SK-N-MC (cell line): ENCODE data around the gene DEFB128.

Experiments used
- DNase-seq: peaks from one replicate; pipeline ENCODE4 v3.0.0-alpha.2; 2011; ENCODE audit warnings: low read depth, low spot score
- H3K27ac ChIP-seq: fragments of 200-600 bp; sonication (generic); 2 replicates; pipeline ENCODE4 v1.5.1; 2016; ENCODE audit warnings: mixed run types
- H3K36me3 ChIP-seq: fragments of 200-600 bp; sonication (generic); 2 replicates; pipeline ENCODE4 v1.6.1; 2017; ENCODE audit warnings: antibody characterized with exemption, low read length, mixed read lengths; ENCODE audit not compliant: insufficient read depth
- H3K4me3 ChIP-seq: fragments of 200-600 bp; sonication (generic); 2 replicates; pipeline ENCODE4 v1.5.1; 2016
- H3K9ac ChIP-seq: fragments of 200-600 bp; sonication (generic); 2 replicates; pipeline ENCODE4 v1.8.0; 2017; ENCODE audit warnings: mixed run types, mixed read lengths; ENCODE audit not compliant: insufficient read length
- H3K9me3 ChIP-seq: fragments of 200-600 bp; sonication (generic); 2 replicates; pipeline ENCODE4 v1.6.1; 2017; ENCODE audit warnings: low read depth, mild to moderate bottlenecking, antibody characterized with exemption, low read length, moderate library complexity, mixed read lengths
- EZH2 ChIP-seq: fragments of 200-600 bp; sonication (generic); IDR thresholded peaks from one replicate; pipeline ENCODE4 v1.6.1; 2017; ENCODE audit warnings: antibody characterized with exemption
- FOXP2 ChIP-seq: optimal IDR thresholded peaks from 2 replicates; pipeline ENCODE3; 2011; ENCODE audit warnings: mild to moderate bottlenecking, moderate library complexity; ENCODE audit not compliant: insufficient read depth; ENCODE audit errors: extremely low read length, control extremely low read depth
- POLR2AphosphoS5 ChIP-seq: IDR thresholded peaks from 2 replicates; pipeline ENCODE4 v1.6.1; 2012; ENCODE audit warnings: mild to moderate bottlenecking, low read depth, low read length, borderline replicate concordance

The DEFB128 gene

DNA sequence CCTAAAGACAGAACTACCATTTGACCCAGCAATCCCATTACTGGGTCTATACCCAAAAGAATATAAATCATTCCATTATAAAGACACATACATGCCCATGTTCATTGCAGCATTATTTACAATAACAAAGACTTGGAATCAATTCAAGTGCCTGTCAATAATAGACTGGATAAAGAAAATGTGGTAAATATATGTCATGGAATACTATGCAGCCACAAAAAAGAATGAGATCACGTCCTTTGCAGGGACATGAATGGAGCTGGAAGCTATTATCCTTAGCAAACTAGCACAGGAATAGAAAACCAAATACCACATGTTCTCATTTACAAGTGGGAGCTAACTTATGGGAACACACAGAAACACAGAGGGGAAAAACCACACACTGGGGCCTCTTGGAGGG lies 8.7 kb upstream of the DEFB128 start:
- Histone ChIP-seq H3K36me3 (no peaks in the 10 kb centered on the region), H3K4me3 (no peak overlapping the region), H3K9me3 (no peaks in the 10 kb centered on the region), H3K9ac (no peak overlapping the region), H3K27ac (no peak overlapping the region)
- DNase-seq: no peak
- no peak for TF ChIP-seq POLR2AphosphoS5
- TF ChIP-seq FOXP2: no peak
- TF ChIP-seq EZH2: no peak

DNA sequence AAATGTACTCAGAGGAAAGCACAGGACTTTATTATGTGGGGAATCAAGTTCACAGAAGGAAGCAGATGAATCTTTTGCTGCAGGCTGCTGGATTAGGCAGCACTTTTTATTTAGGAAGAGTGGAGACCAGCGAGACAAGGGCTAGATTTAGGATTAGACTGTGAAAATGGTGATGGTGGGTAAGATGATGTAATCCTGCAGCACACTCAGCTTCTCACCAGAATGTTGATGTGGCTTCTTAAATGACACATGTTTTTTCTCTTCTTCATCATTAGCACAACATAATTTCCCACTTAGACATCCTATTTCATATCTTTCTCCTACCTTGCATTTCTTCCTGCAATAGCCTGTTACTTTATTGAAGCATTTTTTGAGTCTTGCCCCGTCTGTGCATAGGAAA lies 1.8 kb downstream of the DEFB128 start:
- H3K9ac ChIP-seq: no peak overlapping the region
- no peak overlapping the region for H3K4me3 ChIP-seq
- no peak for TF ChIP-seq EZH2
- H3K9me3 ChIP-seq: peaks cover 4% of the 10 kb centered on the region; the same call in 1 of the 2 replicates
- DNase-seq: no peak
- H3K27ac ChIP-seq: no peak overlapping the region
- no peaks in the 10 kb centered on the region for H3K36me3 ChIP-seq

GRCh38 chr20:184288-184687 lies 5.2 kb downstream of the DEFB128 start:
- Histone ChIP-seq H3K9ac (no peak overlapping the region), H3K4me3 (no peak overlapping the region), H3K36me3 (no peaks in the 10 kb centered on the region), H3K9me3 (peaks cover 4% of the 10 kb centered on the region; the same call in 1 of the 2 replicates), H3K27ac (no peak overlapping the region)
- DNase-seq: no peak
- TF ChIP-seq FOXP2: no peak
- TF ChIP-seq POLR2AphosphoS5: no peak
- TF ChIP-seq EZH2: no peak

DNA sequence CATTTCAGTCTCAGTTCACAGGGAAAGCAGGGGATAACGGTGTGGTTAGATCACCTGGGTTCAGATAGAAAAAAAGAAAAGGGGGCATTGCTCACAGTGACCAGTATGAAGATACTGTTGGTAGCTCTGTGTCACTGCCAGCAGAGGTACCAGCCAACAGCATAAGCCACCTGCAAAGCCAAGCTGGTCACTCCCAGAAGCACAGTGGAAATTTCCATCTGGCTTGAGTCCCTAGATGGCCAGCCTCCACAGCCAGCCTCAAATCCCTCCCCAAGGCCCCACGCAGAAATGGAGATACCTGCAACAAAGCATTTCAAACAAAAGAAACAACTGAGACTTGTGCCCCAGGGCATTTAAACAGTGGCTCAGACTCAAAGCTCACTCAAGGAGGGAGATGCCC lies 20.6 kb downstream of the DEFB128 start:
- no peak overlapping the region for H3K27ac ChIP-seq
- no peak overlapping the region for H3K4me3 ChIP-seq
- H3K9me3 ChIP-seq: no peaks in the 10 kb centered on the region
- DNase-seq: no peak
- no peak overlapping the region for H3K9ac ChIP-seq
- no peak for TF ChIP-seq EZH2
- TF ChIP-seq POLR2AphosphoS5: no peak
- no peak for TF ChIP-seq FOXP2
- no peaks in the 10 kb centered on the region for H3K36me3 ChIP-seq

- no peaks in the 10 kb centered on the region for H3K9me3 ChIP-seq
- H3K27ac ChIP-seq: no peak overlapping the region
- no peak overlapping the region for H3K4me3 ChIP-seq
- no peaks in the 10 kb centered on the region for H3K36me3 ChIP-seq
- TF ChIP-seq POLR2AphosphoS5: no peak
- TF ChIP-seq FOXP2: no peak
- no peak for TF ChIP-seq EZH2
- no peak for DNase-seq
- H3K9ac ChIP-seq: no peak overlapping the region
These were observed 24.9 kb downstream of the DEFB128 start for GRCh38 chr20:164618-165017.

GRCh38 chr20:157154-157553 lies 32.4 kb downstream of the DEFB128 start, which contains the start of gene DEFB127:
TSS of gene DEFB127 (plus strand) at chr20:157454. CDS start at chr20:157545, 91 bp downstream.
- Histone ChIP-seq H3K9me3 (no peaks in the 10 kb centered on the region), H3K9ac (no peak within 1 kb of the TSS), H3K27ac (no peak within 1 kb of the TSS), H3K4me3 (no peak within 1 kb of the TSS), H3K36me3 (no peaks in the 10 kb centered on the region)
- DNase-seq: no peak
- TF ChIP-seq POLR2AphosphoS5 (no peak), EZH2 (no peak), FOXP2 (no peak)

DNA sequence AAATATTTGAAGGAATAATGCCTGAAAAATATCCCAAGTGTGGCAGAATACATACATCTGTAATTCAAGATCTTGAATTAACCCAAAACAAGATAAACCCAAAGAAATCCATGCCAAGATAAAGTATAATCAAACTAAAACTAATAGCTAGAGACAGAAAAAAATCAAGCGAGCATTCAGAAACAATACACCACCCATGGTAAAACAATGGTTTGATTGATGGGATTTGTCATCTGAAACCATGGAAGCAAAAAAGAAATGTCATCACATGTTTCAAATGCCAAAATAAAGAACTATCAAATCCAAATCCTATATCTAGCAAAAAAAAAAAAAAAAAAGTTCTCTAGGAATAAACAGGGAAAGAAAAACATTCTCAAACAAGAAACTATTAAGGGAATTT lies 37.4 kb downstream of the DEFB128 start:
- Histone ChIP-seq H3K9me3 (no peaks in the 10 kb centered on the region), H3K36me3 (no peaks in the 10 kb centered on the region), H3K4me3 (no peak overlapping the region), H3K9ac (no peak overlapping the region), H3K27ac (no peak overlapping the region)
- no peak for TF ChIP-seq POLR2AphosphoS5
- TF ChIP-seq FOXP2: no peak
- TF ChIP-seq EZH2: no peak
- DNase-seq: no peak

- no peaks in the 10 kb centered on the region for H3K9me3 ChIP-seq
- no peak overlapping the region for H3K27ac ChIP-seq
- TF ChIP-seq FOXP2 (no peak), POLR2AphosphoS5 (no peak), EZH2 (no peak)
- no peak overlapping the region for H3K9ac ChIP-seq
- H3K36me3 ChIP-seq: no peaks in the 10 kb centered on the region
- H3K4me3 ChIP-seq: no peak overlapping the region
- no peak for DNase-seq
These were observed 43.6 kb downstream of the DEFB128 start for GRCh38 chr20:145877-146276.

- TF ChIP-seq POLR2AphosphoS5: no peak
- no peak for TF ChIP-seq EZH2
- TF ChIP-seq FOXP2: no peak
- H3K9ac ChIP-seq: no peak within 1 kb of the TSS
- no peak within 1 kb of the TSS for H3K4me3 ChIP-seq
- no peaks in the 10 kb centered on the region for H3K9me3 ChIP-seq
- H3K36me3 ChIP-seq: no peaks in the 10 kb centered on the region
- no peak within 1 kb of the TSS for H3K27ac ChIP-seq
- no peak for DNase-seq
These were observed 47.2 kb downstream of the DEFB128 start, which contains the start of gene DEFB126 for GRCh38 chr20:142290-142689. TSS of gene DEFB126 (plus strand) at chr20:142590. CDS start at chr20:142629, 39 bp downstream.
